Tibial nerve (tissue), 4 donors: Measurements from ENCODE around the gene PPP4R3B.

Experiments
- CTCF ChIP-seq, 5 experiments: fragments of 200-600 bp in 3 of 5; fragments of 450-650 bp in 2 of 5; sonication (generic) in 3 of 5; IDR thresholded peaks; one replicate each; pipeline ENCODE4 v1.5.1; 2016 to 2019; ENCODE audit warnings: antibody characterized with exemption in 5 of 5, mild to moderate bottlenecking in 3 of 5, moderate library complexity in 2 of 5
- EP300 ChIP-seq, 2 donors: sonication (generic); formaldehyde crosslinking; IDR thresholded peaks; one replicate each; pipeline ENCODE4 v1.6.1; 2017; ENCODE audit warnings: antibody characterized with exemption in 2 of 2, mild to moderate bottlenecking in 1 of 2
- POLR2A ChIP-seq, 2 donors: fragments of 450-650 bp; IDR thresholded peaks; one replicate each; pipeline ENCODE4 v1.6.1; 2017; ENCODE audit warnings: antibody characterized with exemption in 2 of 2, mild to moderate bottlenecking in 2 of 2, moderate library complexity in 2 of 2

GRCh38 chr2:55556809-55557208, 60.6 kb downstream of the PPP4R3B start:
- no peak for TF ChIP-seq CTCF (IDR thresholded peaks at IDR 0.05)
- no peak for TF ChIP-seq EP300 (IDR thresholded peaks at IDR 0.05)
- no peak for TF ChIP-seq POLR2A (IDR thresholded peaks at IDR 0.05)
